ENCODE results near the gene POLG2.
A peak's percentile ranks its signal among the peaks of the same experiment; 100 is the strongest.
"Not testable (repeated sequence)": the region's sequence is repeated elsewhere in the genome, so short reads cannot be mapped to it uniquely, and the experiment has no call there.

The POLG2 gene

GRCh38 chr17:64484380-64484779 lies 12.5 kb downstream of the POLG2 start:
- Mint-ChIP-seq H3K9me3 (no peaks in the 10 kb centered on the region), H3K36me3 (peaks cover 26 to 31% of the 10 kb centered on the region in 2 donors), H3K4me3 (no peak overlapping the region), H3K27me3 (no peaks in the 10 kb centered on the region), H3K4me1 (peaks cover 0 to 5% of the 10 kb centered on the region in 2 donors), H3K27ac (no peak overlapping the region)
- DNase-seq (no peak), ATAC-seq (replicated peaks) (no peak)

GRCh38 chr17:64480951-64481350 lies 15.9 kb downstream of the POLG2 start:
- no peak overlapping the region for H3K4me3 Mint-ChIP-seq
- H3K27ac Mint-ChIP-seq, result no peak overlapping the region
- no peak for ATAC-seq (replicated peaks)
- H3K4me1 Mint-ChIP-seq, result peaks cover 0 to 5% of the 10 kb centered on the region in 2 donors
- peaks cover 22 to 33% of the 10 kb centered on the region in 2 donors for H3K36me3 Mint-ChIP-seq
- no peak for DNase-seq
- no peaks in the 10 kb centered on the region for H3K9me3 Mint-ChIP-seq
- no peaks in the 10 kb centered on the region for H3K27me3 Mint-ChIP-seq

- peaks cover 10 to 14% of the 10 kb centered on the region in 2 donors for H3K36me3 Mint-ChIP-seq
- ATAC-seq (replicated peaks) (no peak), DNase-seq (no peak)
- no peak overlapping the region for H3K27ac Mint-ChIP-seq
- no peaks in the 10 kb centered on the region for H3K27me3 Mint-ChIP-seq
- H3K4me3 Mint-ChIP-seq, result no peak overlapping the region
- H3K4me1 Mint-ChIP-seq, result no peaks in the 10 kb centered on the region
- H3K9me3 Mint-ChIP-seq, result no peaks in the 10 kb centered on the region
These were observed 19.0 kb downstream of the POLG2 start for GRCh38 chr17:64477849-64478248.

- Mint-ChIP-seq H3K27ac (no peak overlapping the region), H3K4me3 (no peak overlapping the region), H3K36me3 (peaks cover 0 to 9% of the 10 kb centered on the region in 2 donors), H3K4me1 (no peaks in the 10 kb centered on the region), H3K9me3 (no peaks in the 10 kb centered on the region), H3K27me3 (no peaks in the 10 kb centered on the region)
- DNase-seq (no peak), ATAC-seq (replicated peaks) (no peak)
These were observed 24.3 kb downstream of the POLG2 start for GRCh38 chr17:64472564-64472963.

- DNase-seq, result no peak
- H3K27me3 Mint-ChIP-seq, result no peaks in the 10 kb centered on the region
- ATAC-seq (replicated peaks), result no peak
- H3K27ac Mint-ChIP-seq, result no peak overlapping the region
- H3K9me3 Mint-ChIP-seq, result no peaks in the 10 kb centered on the region
- no peaks in the 10 kb centered on the region for H3K4me1 Mint-ChIP-seq
- peaks cover 0 to 8% of the 10 kb centered on the region in 2 donors for H3K36me3 Mint-ChIP-seq
- H3K4me3 Mint-ChIP-seq, result no peak overlapping the region
These were observed 25.4 kb downstream of the POLG2 start for GRCh38 chr17:64471440-64471839.

GRCh38 chr17:64470625-64471024 lies 26.2 kb downstream of the POLG2 start:
- no peaks in the 10 kb centered on the region for H3K4me1 Mint-ChIP-seq
- ATAC-seq (replicated peaks) (no peak), DNase-seq (no peak)
- no peaks in the 10 kb centered on the region for H3K27me3 Mint-ChIP-seq
- H3K27ac Mint-ChIP-seq, result no peak overlapping the region
- no peaks in the 10 kb centered on the region for H3K9me3 Mint-ChIP-seq
- peaks cover 0 to 8% of the 10 kb centered on the region in 2 donors for H3K36me3 Mint-ChIP-seq
- H3K4me3 Mint-ChIP-seq, result no peak overlapping the region

GRCh38 chr17:64466834-64467233 lies 30.0 kb downstream of the POLG2 start:
- H3K36me3 Mint-ChIP-seq, H3K27me3 Mint-ChIP-seq: not testable (repeated sequence)

GRCh38 chr17:64466019-64466735 lies 30.7 kb downstream of the POLG2 start:
- ATAC-seq (replicated peaks) (no peak), DNase-seq (no peak)
- peaks cover 0 to 8% of the 10 kb centered on the region in 2 donors for H3K36me3 Mint-ChIP-seq
- H3K9me3 Mint-ChIP-seq, result no peaks in the 10 kb centered on the region
- H3K4me3 Mint-ChIP-seq, result no peak overlapping the region
- no peaks in the 10 kb centered on the region for H3K27me3 Mint-ChIP-seq
- no peak overlapping the region for H3K27ac Mint-ChIP-seq
- no peaks in the 10 kb centered on the region for H3K4me1 Mint-ChIP-seq

More at GRCh38 chr17:64466834-64467233, 30.0 kb downstream of the POLG2 start:
- H3K27ac Mint-ChIP-seq; H3K4me1 Mint-ChIP-seq; H3K9me3 Mint-ChIP-seq; ATAC-seq (replicated peaks); H3K4me3 Mint-ChIP-seq; DNase-seq: not testable (repeated sequence)

- Mint-ChIP-seq H3K36me3 (peaks cover 4% of the 10 kb centered on the region in 2 donors), H3K27me3 (no peaks in the 10 kb centered on the region), H3K4me1 (peaks cover 15 to 27% of the 10 kb centered on the region in 2 donors), H3K4me3 (no peak overlapping the region), H3K27ac (no peak overlapping the region), H3K9me3 (no peaks in the 10 kb centered on the region)
- ATAC-seq (replicated peaks), result no peak
- no peak for DNase-seq
These were observed 35.1 kb downstream of the POLG2 start for GRCh38 chr17:64461788-64462187.

- no peak overlapping the region for H3K4me3 Mint-ChIP-seq
- peaks cover 17 to 33% of the 10 kb centered on the region in 2 donors for H3K4me1 Mint-ChIP-seq
- no peak overlapping the region for H3K27ac Mint-ChIP-seq
- H3K36me3 Mint-ChIP-seq, result peaks cover 6 to 7% of the 10 kb centered on the region in 2 donors
- DNase-seq, result no peak
- no peaks in the 10 kb centered on the region for H3K27me3 Mint-ChIP-seq
- ATAC-seq (replicated peaks), result no peak
- no peaks in the 10 kb centered on the region for H3K9me3 Mint-ChIP-seq
These were observed 35.9 kb downstream of the POLG2 start for GRCh38 chr17:64460955-64461354.

GRCh38 chr17:64459818-64460217 lies 37.0 kb downstream of the POLG2 start:
- H3K36me3 Mint-ChIP-seq, DNase-seq: not testable (repeated sequence)

GRCh38 chr17:64459284-64459747 lies 37.5 kb downstream of the POLG2 start:
- H3K36me3 Mint-ChIP-seq, result peaks cover 6 to 11% of the 10 kb centered on the region in 2 donors
- no peaks in the 10 kb centered on the region for H3K9me3 Mint-ChIP-seq
- peaks cover 22 to 49% of the 10 kb centered on the region in 2 donors for H3K4me1 Mint-ChIP-seq
- DNase-seq (no peak), ATAC-seq (replicated peaks) (peak in 1 of 2 donors; percentile 15)
- no peak overlapping the region for H3K4me3 Mint-ChIP-seq
- H3K27me3 Mint-ChIP-seq, result no peaks in the 10 kb centered on the region
- H3K27ac Mint-ChIP-seq, result peak overlapping the region; percentile 6

More at GRCh38 chr17:64459818-64460217, 37.0 kb downstream of the POLG2 start:
- not testable (repeated sequence) for ATAC-seq (replicated peaks); H3K4me3 Mint-ChIP-seq; H3K27ac Mint-ChIP-seq; H3K9me3 Mint-ChIP-seq; H3K27me3 Mint-ChIP-seq
- peaks cover 19 to 44% of the 10 kb centered on the region in 2 donors for H3K4me1 Mint-ChIP-seq

GRCh38 chr17:64458756-64459155 lies 38.1 kb downstream of the POLG2 start:
- no peak for DNase-seq
- ATAC-seq (replicated peaks), result no peak
- H3K4me3 Mint-ChIP-seq, result no peak overlapping the region
- no peaks in the 10 kb centered on the region for H3K27me3 Mint-ChIP-seq
- no peaks in the 10 kb centered on the region for H3K9me3 Mint-ChIP-seq
- peak overlapping the region; percentile 49 for H3K27ac Mint-ChIP-seq
- H3K4me1 Mint-ChIP-seq, result peaks cover 22 to 55% of the 10 kb centered on the region in 2 donors
- peaks cover 6 to 11% of the 10 kb centered on the region in 2 donors for H3K36me3 Mint-ChIP-seq

- peaks cover 24 to 62% of the 10 kb centered on the region in 2 donors for H3K4me1 Mint-ChIP-seq
- DNase-seq, result no peak
- no peaks in the 10 kb centered on the region for H3K9me3 Mint-ChIP-seq
- H3K27ac Mint-ChIP-seq, result peak overlapping the region; percentile 86
- H3K36me3 Mint-ChIP-seq, result peaks cover 9 to 11% of the 10 kb centered on the region in 2 donors
- ATAC-seq (replicated peaks), result peak; percentile 49 to 59
- peak overlapping the region in 1 of 2 donors; percentile 44 for H3K4me3 Mint-ChIP-seq
- H3K27me3 Mint-ChIP-seq, result no peaks in the 10 kb centered on the region
These were observed 39.7 kb downstream of the POLG2 start for GRCh38 chr17:64457156-64457555.

Measured in stimulated activated naive B cell treated with anti-CD40 and anti-IgM and Interleukin-4, amounts not matched to agents 10 μg/mL and 1 μg/mL and 100 μg/mL, for 72 hours (primary cell).